ENCODE measurements around the gene CAPN9. TPM values are rescaled to one million over a fixed set of nuclear protein-coding genes. Genes with fewer than 3 reads are reported as not detected.

Gene CAPN9
- total and polyA plus RNA-seq, 4 donors = not detected

DNA sequence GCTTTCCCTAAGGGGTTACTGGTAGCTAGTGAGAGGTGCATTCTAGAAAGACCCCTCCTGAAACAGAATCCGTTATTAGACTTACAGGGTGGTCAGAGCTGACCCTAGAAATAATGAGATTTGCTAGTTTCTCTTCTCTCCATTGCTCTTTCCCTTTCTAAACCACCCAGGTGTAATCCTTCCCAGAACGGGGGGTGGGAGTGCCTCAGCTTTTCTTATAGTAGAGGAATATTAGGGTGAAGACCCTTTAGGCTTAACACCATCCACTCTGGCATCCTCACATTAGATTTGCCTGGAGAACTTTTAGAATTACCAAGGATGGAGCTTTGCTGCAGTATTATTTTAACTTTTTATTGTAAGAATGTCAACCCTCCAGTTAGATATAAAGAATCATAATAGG lies 49.4 kb downstream of the CAPN9 start:
- no peak for DNase-seq (ENCODE audit: low spot score)
- Histone ChIP-seq H3K4me3 (ENCODE audit: low read depth in 1 of 3, low read length in 3 of 3) (no peak overlapping the region), H3K27ac (ENCODE audit: low read depth in 1 of 2, low read length in 2 of 2) (no peak overlapping the region), H3K9ac (ENCODE audit: low read depth in 1 of 2, low read length in 2 of 2) (no peak overlapping the region), H3K27me3 (ENCODE audit: control insufficient read depth in 4 of 4, insufficient read depth in 4 of 4, low read length in 3 of 4) (no peaks in the 10 kb centered on the region), H3K4me1 (ENCODE audit: control insufficient read depth in 4 of 4, insufficient read depth in 4 of 4, low read length in 3 of 4) (no peaks in the 10 kb centered on the region), H3K9me3 (ENCODE audit: control insufficient read depth in 4 of 4, low read length in 3 of 4) (no peaks in the 10 kb centered on the region), H3K36me3 (ENCODE audit: control insufficient read depth in 4 of 4, insufficient read depth in 3 of 4, low read depth in 1 of 4, low read length in 3 of 4) (no peaks in the 10 kb centered on the region)
- WGBS = 65% methylated on average over 2 of the region's 2 CpGs
- TF ChIP-seq JUND (IDR thresholded peaks at IDR 0.05) (no peak), HNF4A (conservative IDR thresholded peaks at IDR 0.05) (no peak), RAD21 (IDR thresholded peaks at IDR 0.05) (no peak), RXRA (IDR thresholded peaks at IDR 0.05) (no peak), TAF1 (conservative IDR thresholded peaks at IDR 0.05) (no peak), YY1 (IDR thresholded peaks at IDR 0.05) (no peak), NR2F2 (IDR thresholded peaks at IDR 0.05) (no peak), GABPA (IDR thresholded peaks at IDR 0.05 in 1 of 2, conservative IDR thresholded peaks at IDR 0.05 in 1 of 2) (no peak), FOXA1 (IDR thresholded peaks at IDR 0.05) (no peak), HNF4G (IDR thresholded peaks at IDR 0.05) (no peak), EGR1 (IDR thresholded peaks at IDR 0.05; ENCODE audit: low read depth in 2 of 2) (no peak), SP1 (IDR thresholded peaks at IDR 0.05) (no peak), FOXA2 (IDR thresholded peaks at IDR 0.05) (no peak)
- TF ChIP-seq, protein P1, sequence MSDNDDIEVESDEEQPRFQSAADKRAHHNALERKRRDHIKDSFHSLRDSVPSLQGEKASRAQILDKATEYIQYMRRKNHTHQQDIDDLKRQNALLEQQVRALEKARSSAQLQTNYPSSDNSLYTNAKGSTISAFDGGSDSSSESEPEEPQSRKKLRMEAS (IDR thresholded peaks at IDR 0.05) = no peak
- TF ChIP-seq, protein P2, sequence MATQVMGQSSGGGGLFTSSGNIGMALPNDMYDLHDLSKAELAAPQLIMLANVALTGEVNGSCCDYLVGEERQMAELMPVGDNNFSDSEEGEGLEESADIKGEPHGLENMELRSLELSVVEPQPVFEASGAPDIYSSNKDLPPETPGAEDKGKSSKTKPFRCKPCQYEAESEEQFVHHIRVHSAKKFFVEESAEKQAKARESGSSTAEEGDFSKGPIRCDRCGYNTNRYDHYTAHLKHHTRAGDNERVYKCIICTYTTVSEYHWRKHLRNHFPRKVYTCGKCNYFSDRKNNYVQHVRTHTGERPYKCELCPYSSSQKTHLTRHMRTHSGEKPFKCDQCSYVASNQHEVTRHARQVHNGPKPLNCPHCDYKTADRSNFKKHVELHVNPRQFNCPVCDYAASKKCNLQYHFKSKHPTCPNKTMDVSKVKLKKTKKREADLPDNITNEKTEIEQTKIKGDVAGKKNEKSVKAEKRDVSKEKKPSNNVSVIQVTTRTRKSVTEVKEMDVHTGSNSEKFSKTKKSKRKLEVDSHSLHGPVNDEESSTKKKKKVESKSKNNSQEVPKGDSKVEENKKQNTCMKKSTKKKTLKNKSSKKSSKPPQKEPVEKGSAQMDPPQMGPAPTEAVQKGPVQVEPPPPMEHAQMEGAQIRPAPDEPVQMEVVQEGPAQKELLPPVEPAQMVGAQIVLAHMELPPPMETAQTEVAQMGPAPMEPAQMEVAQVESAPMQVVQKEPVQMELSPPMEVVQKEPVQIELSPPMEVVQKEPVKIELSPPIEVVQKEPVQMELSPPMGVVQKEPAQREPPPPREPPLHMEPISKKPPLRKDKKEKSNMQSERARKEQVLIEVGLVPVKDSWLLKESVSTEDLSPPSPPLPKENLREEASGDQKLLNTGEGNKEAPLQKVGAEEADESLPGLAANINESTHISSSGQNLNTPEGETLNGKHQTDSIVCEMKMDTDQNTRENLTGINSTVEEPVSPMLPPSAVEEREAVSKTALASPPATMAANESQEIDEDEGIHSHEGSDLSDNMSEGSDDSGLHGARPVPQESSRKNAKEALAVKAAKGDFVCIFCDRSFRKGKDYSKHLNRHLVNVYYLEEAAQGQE (IDR thresholded peaks at IDR 0.05) = no peak
- TF ChIP-seq, protein P3, sequence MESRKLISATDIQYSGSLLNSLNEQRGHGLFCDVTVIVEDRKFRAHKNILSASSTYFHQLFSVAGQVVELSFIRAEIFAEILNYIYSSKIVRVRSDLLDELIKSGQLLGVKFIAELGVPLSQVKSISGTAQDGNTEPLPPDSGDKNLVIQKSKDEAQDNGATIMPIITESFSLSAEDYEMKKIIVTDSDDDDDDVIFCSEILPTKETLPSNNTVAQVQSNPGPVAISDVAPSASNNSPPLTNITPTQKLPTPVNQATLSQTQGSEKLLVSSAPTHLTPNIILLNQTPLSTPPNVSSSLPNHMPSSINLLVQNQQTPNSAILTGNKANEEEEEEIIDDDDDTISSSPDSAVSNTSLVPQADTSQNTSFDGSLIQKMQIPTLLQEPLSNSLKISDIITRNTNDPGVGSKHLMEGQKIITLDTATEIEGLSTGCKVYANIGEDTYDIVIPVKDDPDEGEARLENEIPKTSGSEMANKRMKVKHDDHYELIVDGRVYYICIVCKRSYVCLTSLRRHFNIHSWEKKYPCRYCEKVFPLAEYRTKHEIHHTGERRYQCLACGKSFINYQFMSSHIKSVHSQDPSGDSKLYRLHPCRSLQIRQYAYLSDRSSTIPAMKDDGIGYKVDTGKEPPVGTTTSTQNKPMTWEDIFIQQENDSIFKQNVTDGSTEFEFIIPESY (IDR thresholded peaks at IDR 0.05) = no peak
- TF ChIP-seq, protein P4, sequence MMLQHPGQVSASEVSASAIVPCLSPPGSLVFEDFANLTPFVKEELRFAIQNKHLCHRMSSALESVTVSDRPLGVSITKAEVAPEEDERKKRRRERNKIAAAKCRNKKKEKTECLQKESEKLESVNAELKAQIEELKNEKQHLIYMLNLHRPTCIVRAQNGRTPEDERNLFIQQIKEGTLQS (IDR thresholded peaks at IDR 0.05) = no peak
- TF ChIP-seq, protein P5, sequence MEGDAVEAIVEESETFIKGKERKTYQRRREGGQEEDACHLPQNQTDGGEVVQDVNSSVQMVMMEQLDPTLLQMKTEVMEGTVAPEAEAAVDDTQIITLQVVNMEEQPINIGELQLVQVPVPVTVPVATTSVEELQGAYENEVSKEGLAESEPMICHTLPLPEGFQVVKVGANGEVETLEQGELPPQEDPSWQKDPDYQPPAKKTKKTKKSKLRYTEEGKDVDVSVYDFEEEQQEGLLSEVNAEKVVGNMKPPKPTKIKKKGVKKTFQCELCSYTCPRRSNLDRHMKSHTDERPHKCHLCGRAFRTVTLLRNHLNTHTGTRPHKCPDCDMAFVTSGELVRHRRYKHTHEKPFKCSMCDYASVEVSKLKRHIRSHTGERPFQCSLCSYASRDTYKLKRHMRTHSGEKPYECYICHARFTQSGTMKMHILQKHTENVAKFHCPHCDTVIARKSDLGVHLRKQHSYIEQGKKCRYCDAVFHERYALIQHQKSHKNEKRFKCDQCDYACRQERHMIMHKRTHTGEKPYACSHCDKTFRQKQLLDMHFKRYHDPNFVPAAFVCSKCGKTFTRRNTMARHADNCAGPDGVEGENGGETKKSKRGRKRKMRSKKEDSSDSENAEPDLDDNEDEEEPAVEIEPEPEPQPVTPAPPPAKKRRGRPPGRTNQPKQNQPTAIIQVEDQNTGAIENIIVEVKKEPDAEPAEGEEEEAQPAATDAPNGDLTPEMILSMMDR (IDR thresholded peaks at IDR 0.05; ENCODE audit: low read depth, low read length, missing input control) = no peak

Measured in liver (tissue), 9 donors.